Measurements from ENCODE around the gene NAV3.

The NAV3 gene

GRCh38 chr12:78004249-78005093, 173.8 kb downstream of the NAV3 start:
- Histone ChIP-seq H3K9me2 (replicated peaks; ENCODE audit: insufficient read depth, low read length) (no peaks in the 10 kb centered on the region), H3K9ac (ENCODE audit: low read length) (no peak overlapping the region), H3K4me3 (ENCODE audit: low read length) (no peak overlapping the region), H3K27me3 (replicated peaks; ENCODE audit: insufficient read depth, low read length) (no peaks in the 10 kb centered on the region), H3K36me3 (replicated peaks; ENCODE audit: insufficient read depth, low read length) (no peaks in the 10 kb centered on the region), H3K9me3 (replicated peaks; ENCODE audit: insufficient read depth, low read length) (no peaks in the 10 kb centered on the region), H3K27ac (ENCODE audit: low read length) (no peak overlapping the region), H3F3A (ENCODE audit: insufficient read depth, low read length) (no peaks in the 10 kb centered on the region), H3K4me1 (ENCODE audit: low read length) (no peaks in the 10 kb centered on the region), H3K4me2 (ENCODE audit: low read depth, low read length) (no peak overlapping the region), H4K20me1 (ENCODE audit: insufficient read depth, low read length) (no peaks in the 10 kb centered on the region), H2AFZ (ENCODE audit: low read length) (no peak overlapping the region), H3K79me2 (ENCODE audit: low read length) (no peaks in the 10 kb centered on the region)
- TF ChIP-seq EZH2 (optimal IDR thresholded peaks at IDR 0.05; ENCODE audit: low read depth, low read length) = no peak
- no peak for TF ChIP-seq EZH2phosphoT487 (IDR thresholded peaks at IDR 0.05; ENCODE audit: low read length)
- no peak for TF ChIP-seq CTCF (IDR thresholded peaks at IDR 0.05; ENCODE audit: low read length)
- DNase-seq = no peak

DNA sequence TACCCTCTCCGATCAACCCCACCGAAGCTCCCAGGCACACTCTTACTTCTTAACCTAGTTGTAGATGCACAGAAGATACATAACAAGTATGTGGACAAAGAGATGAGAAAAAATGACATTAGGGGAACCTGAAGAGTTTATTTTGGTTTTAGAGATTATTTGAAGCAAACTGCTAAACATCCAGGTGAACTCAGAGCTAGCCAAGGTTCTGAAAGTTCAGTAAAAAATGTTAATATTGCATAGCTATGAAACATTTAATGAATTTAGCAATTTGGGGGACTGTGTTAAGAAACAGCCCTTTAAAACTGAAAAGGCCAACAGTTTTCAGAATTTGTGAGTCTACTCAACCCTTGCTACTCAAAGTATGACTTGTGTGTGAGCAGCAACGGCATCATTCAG, 174.4 kb downstream of the NAV3 start:
- DNase-seq = peak; percentile 13
- H3K9ac ChIP-seq (ENCODE audit: low read length) = no peak overlapping the region
- TF ChIP-seq EZH2phosphoT487 (IDR thresholded peaks at IDR 0.05; ENCODE audit: low read length) = no peak
- no peak for TF ChIP-seq CTCF (IDR thresholded peaks at IDR 0.05; ENCODE audit: low read length)
- TF ChIP-seq EZH2 (optimal IDR thresholded peaks at IDR 0.05; ENCODE audit: low read depth, low read length) = no peak
- H4K20me1 ChIP-seq (ENCODE audit: insufficient read depth, low read length) = no peaks in the 10 kb centered on the region
- H3K27me3 ChIP-seq (replicated peaks; ENCODE audit: insufficient read depth, low read length) = no peaks in the 10 kb centered on the region
- no peaks in the 10 kb centered on the region for H3K36me3 ChIP-seq (replicated peaks; ENCODE audit: insufficient read depth, low read length)
- no peak overlapping the region for H2AFZ ChIP-seq (ENCODE audit: low read length)
- H3K4me1 ChIP-seq (ENCODE audit: low read length) = no peaks in the 10 kb centered on the region
- no peak overlapping the region for H3K4me2 ChIP-seq (ENCODE audit: low read depth, low read length)
- no peaks in the 10 kb centered on the region for H3K9me3 ChIP-seq (replicated peaks; ENCODE audit: insufficient read depth, low read length)
- no peaks in the 10 kb centered on the region for H3K9me2 ChIP-seq (replicated peaks; ENCODE audit: insufficient read depth, low read length)
- no peaks in the 10 kb centered on the region for H3K79me2 ChIP-seq (ENCODE audit: low read length)
- no peak overlapping the region for H3K4me3 ChIP-seq (ENCODE audit: low read length)
- H3K27ac ChIP-seq (ENCODE audit: low read length) = no peak overlapping the region
- H3F3A ChIP-seq (ENCODE audit: insufficient read depth, low read length) = no peaks in the 10 kb centered on the region

- no peak overlapping the region for H3K4me3 ChIP-seq (ENCODE audit: low read length)
- H3K36me3 ChIP-seq (replicated peaks; ENCODE audit: insufficient read depth, low read length) = no peaks in the 10 kb centered on the region
- no peaks in the 10 kb centered on the region for H3K9me2 ChIP-seq (replicated peaks; ENCODE audit: insufficient read depth, low read length)
- no peaks in the 10 kb centered on the region for H3K79me2 ChIP-seq (ENCODE audit: low read length)
- H3K27ac ChIP-seq (ENCODE audit: low read length) = no peak overlapping the region
- no peaks in the 10 kb centered on the region for H3K4me1 ChIP-seq (ENCODE audit: low read length)
- H4K20me1 ChIP-seq (ENCODE audit: insufficient read depth, low read length) = no peaks in the 10 kb centered on the region
- no peak overlapping the region for H2AFZ ChIP-seq (ENCODE audit: low read length)
- H3F3A ChIP-seq (ENCODE audit: insufficient read depth, low read length) = no peaks in the 10 kb centered on the region
- no peaks in the 10 kb centered on the region for H3K9me3 ChIP-seq (replicated peaks; ENCODE audit: insufficient read depth, low read length)
- no peak overlapping the region for H3K9ac ChIP-seq (ENCODE audit: low read length)
- H3K27me3 ChIP-seq (replicated peaks; ENCODE audit: insufficient read depth, low read length) = no peaks in the 10 kb centered on the region
- no peak overlapping the region for H3K4me2 ChIP-seq (ENCODE audit: low read depth, low read length)
- DNase-seq = no peak
- no peak for TF ChIP-seq CTCF (IDR thresholded peaks at IDR 0.05; ENCODE audit: low read length)
- TF ChIP-seq EZH2phosphoT487 (IDR thresholded peaks at IDR 0.05; ENCODE audit: low read length) = no peak
These were observed 176.5 kb downstream of the NAV3 start for GRCh38 chr12:78007173-78007572.
